Measurements from ENCODE around the gene PACSIN2.

Gene PACSIN2

DNA sequence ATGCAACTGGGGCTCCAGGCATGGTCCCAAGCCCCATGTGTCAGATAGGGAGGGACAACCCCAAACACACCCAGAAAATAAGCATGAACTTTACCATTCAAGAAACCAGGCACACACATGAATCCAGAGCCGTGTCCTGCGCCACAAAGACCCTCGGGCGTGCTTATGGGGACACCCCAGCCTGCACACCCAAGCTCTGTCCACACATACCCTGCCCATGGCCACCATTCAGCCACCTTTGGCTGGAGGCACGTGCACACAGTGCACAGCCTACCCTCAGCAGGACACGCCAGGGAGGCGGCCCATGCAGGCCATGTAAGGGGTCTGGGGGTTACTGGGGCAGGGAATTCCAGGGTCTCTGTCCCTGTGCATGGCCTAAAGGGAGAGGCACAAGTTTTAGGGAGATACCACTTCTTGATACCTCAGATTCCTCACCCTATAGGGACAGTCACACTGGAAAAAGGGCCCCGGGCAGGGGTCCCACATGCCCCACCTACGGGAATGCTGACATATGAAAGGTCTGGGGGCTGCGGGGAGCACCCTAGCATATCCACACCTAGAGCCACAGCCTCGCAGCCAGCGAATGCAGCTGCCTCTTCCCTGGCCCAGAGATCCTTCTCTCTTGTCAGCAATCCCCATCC lies 20.6 kb downstream of the PACSIN2 start:
- Histone ChIP-seq H3K4me2 (ENCODE audit: low read depth, low read length, poor library complexity, severe bottlenecking) (no peak overlapping the region), H3K9me3 (ENCODE audit: insufficient read depth, low read length) (no peaks in the 10 kb centered on the region), H3K27ac (ENCODE audit: low read depth, low read length) (no peak overlapping the region), H3K79me2 (ENCODE audit: insufficient read depth, low read length) (peaks cover 59% of the 10 kb centered on the region), H3K27me3 (ENCODE audit: low read length) (no peaks in the 10 kb centered on the region), H3F3A (ENCODE audit: insufficient read depth) (no peaks in the 10 kb centered on the region), H4K20me1 (ENCODE audit: low read depth, low read length) (peaks cover 11% of the 10 kb centered on the region; the same call in 1 of the 2 replicates), H3K9me2 (replicated peaks; ENCODE audit: insufficient read depth, low read length) (no peaks in the 10 kb centered on the region), H3K4me3 (ENCODE audit: insufficient read depth, low read length, poor library complexity, severe bottlenecking) (no peak overlapping the region), H3K36me3 (ENCODE audit: low read length) (no peaks in the 10 kb centered on the region), H2AFZ (ENCODE audit: low read depth, low read length, severe bottlenecking) (no peak overlapping the region), H3K9ac (ENCODE audit: low read length) (no peak overlapping the region)
- TF ChIP-seq EZH2phosphoT487 (conservative IDR thresholded peaks at IDR 0.05; ENCODE audit: low read length) = no peak
- TF ChIP-seq, protein P1, sequence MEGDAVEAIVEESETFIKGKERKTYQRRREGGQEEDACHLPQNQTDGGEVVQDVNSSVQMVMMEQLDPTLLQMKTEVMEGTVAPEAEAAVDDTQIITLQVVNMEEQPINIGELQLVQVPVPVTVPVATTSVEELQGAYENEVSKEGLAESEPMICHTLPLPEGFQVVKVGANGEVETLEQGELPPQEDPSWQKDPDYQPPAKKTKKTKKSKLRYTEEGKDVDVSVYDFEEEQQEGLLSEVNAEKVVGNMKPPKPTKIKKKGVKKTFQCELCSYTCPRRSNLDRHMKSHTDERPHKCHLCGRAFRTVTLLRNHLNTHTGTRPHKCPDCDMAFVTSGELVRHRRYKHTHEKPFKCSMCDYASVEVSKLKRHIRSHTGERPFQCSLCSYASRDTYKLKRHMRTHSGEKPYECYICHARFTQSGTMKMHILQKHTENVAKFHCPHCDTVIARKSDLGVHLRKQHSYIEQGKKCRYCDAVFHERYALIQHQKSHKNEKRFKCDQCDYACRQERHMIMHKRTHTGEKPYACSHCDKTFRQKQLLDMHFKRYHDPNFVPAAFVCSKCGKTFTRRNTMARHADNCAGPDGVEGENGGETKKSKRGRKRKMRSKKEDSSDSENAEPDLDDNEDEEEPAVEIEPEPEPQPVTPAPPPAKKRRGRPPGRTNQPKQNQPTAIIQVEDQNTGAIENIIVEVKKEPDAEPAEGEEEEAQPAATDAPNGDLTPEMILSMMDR (IDR thresholded peaks at IDR 0.05; ENCODE audit: insufficient read depth, low read length, poor library complexity, severe bottlenecking) = no peak

DNA sequence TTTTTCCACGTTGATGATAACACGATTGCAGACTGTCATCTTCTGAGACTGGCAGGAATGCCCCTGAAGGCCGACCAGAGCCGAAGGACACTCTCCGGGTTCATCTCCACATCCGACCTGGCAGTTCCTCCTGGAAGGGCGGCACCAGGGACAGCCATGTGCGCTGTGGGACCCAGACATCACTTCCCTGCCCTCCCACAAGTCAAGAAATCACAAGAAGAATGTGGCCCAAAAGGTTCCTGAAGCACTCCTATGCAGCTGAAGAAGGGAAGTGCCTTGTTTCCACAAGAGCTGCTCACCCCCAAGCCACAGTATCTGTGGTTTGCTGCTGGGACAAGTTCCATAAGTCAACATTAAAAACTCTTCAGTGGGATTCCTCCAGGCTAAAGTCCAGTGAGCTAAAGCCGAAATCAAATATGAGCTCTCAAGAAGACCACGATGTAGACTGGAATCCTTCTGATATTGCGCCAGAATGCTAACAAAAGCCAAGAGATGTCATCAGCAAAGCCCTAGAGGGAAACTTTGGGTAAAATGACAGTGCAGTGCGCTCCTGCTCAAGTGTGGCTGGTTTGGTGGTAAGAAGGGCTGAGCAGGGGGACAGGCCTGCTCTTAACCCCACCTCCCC lies 21.2 kb downstream of the PACSIN2 start:
- Histone ChIP-seq H3K9ac (ENCODE audit: low read length) (no peak overlapping the region), H3K27me3 (ENCODE audit: low read length) (no peaks in the 10 kb centered on the region), H3K79me2 (ENCODE audit: insufficient read depth, low read length) (peaks cover 56% of the 10 kb centered on the region), H3F3A (ENCODE audit: insufficient read depth) (no peaks in the 10 kb centered on the region), H3K4me2 (ENCODE audit: low read depth, low read length, poor library complexity, severe bottlenecking) (no peak overlapping the region), H3K4me3 (ENCODE audit: insufficient read depth, low read length, poor library complexity, severe bottlenecking) (no peak overlapping the region), H3K9me3 (ENCODE audit: insufficient read depth, low read length) (no peaks in the 10 kb centered on the region), H3K27ac (ENCODE audit: low read depth, low read length) (no peak overlapping the region), H3K9me2 (replicated peaks; ENCODE audit: insufficient read depth, low read length) (no peaks in the 10 kb centered on the region), H4K20me1 (ENCODE audit: low read depth, low read length) (peaks cover 11% of the 10 kb centered on the region; the same call in 1 of the 2 replicates), H3K36me3 (ENCODE audit: low read length) (no peaks in the 10 kb centered on the region), H2AFZ (ENCODE audit: low read depth, low read length, severe bottlenecking) (no peak overlapping the region)
- no peak for TF ChIP-seq EZH2phosphoT487 (conservative IDR thresholded peaks at IDR 0.05; ENCODE audit: low read length)
- TF ChIP-seq, protein P1 (IDR thresholded peaks at IDR 0.05; ENCODE audit: insufficient read depth, low read length, poor library complexity, severe bottlenecking) = no peak

DNA sequence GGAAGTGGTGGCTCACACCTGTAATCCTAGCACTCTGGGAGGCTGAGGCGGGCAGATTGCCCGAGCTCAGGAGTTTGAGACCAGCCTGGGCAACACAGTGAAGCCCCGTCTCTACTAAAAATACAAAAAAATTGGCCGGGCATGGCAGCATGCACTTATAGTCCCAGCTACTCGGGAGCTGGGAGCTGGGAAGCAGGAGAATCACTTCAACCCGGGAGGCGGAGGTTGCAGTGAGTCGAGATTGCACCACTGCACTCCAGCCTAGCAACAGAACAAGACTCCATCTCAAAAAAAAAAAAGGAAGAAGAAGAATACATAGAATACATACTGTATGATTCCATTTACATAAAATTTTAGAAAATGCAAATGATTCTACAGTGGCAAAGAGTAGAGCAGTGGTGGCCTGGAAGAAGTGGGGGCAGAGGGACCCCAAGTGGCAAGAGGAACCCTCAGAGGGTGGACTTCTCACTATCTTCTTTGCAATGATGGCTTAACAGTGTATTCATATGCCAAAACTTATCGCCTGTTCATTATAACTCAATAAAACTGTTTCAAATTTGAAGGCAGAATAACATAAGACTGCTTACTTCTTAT lies 22.0 kb downstream of the PACSIN2 start:
- TF ChIP-seq EZH2phosphoT487 (conservative IDR thresholded peaks at IDR 0.05; ENCODE audit: low read length) = no peak
- H3K36me3 ChIP-seq (ENCODE audit: low read length) = no peaks in the 10 kb centered on the region
- H3K4me3 ChIP-seq (ENCODE audit: insufficient read depth, low read length, poor library complexity, severe bottlenecking) = no peak overlapping the region
- H3K9ac ChIP-seq (ENCODE audit: low read length) = no peak overlapping the region
- H2AFZ ChIP-seq (ENCODE audit: low read depth, low read length, severe bottlenecking) = no peak overlapping the region
- no peaks in the 10 kb centered on the region for H3K9me2 ChIP-seq (replicated peaks; ENCODE audit: insufficient read depth, low read length)
- H3K9me3 ChIP-seq (ENCODE audit: insufficient read depth, low read length) = no peaks in the 10 kb centered on the region
- H3K27ac ChIP-seq (ENCODE audit: low read depth, low read length) = no peak overlapping the region
- H3F3A ChIP-seq (ENCODE audit: insufficient read depth) = no peaks in the 10 kb centered on the region
- no peak overlapping the region for H3K4me2 ChIP-seq (ENCODE audit: low read depth, low read length, poor library complexity, severe bottlenecking)
- peaks cover 56% of the 10 kb centered on the region for H3K79me2 ChIP-seq (ENCODE audit: insufficient read depth, low read length)
- H3K27me3 ChIP-seq (ENCODE audit: low read length) = no peaks in the 10 kb centered on the region
- H4K20me1 ChIP-seq (ENCODE audit: low read depth, low read length) = peaks cover 18% of the 10 kb centered on the region; the same call in 1 of the 2 replicates

DNA sequence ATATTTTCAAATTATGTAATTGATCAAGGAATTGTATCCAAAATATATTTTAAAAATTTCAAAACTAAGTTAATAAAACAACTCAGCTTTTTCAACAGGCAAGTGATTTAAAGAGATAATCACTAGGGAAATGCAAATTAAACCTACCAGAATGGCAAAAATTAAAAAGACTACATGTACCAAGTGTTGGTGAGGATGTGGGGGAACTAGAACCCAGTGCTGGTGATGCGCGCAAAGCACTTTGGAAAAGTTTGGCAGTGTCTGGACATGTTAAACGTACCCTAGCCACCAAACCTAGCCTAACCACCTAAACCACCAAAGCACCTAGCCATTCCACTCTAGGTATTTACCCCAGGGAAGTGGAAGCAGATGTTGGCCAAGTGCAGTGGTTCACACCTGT lies 22.9 kb downstream of the PACSIN2 start:
- no peak overlapping the region for H3K27ac ChIP-seq (ENCODE audit: low read depth, low read length)
- no peak overlapping the region for H3K9ac ChIP-seq (ENCODE audit: low read length)
- H3K9me3 ChIP-seq (ENCODE audit: insufficient read depth, low read length) = no peaks in the 10 kb centered on the region
- no peak overlapping the region for H2AFZ ChIP-seq (ENCODE audit: low read depth, low read length, severe bottlenecking)
- H3K4me3 ChIP-seq (ENCODE audit: insufficient read depth, low read length, poor library complexity, severe bottlenecking) = no peak overlapping the region
- H3K9me2 ChIP-seq (replicated peaks; ENCODE audit: insufficient read depth, low read length) = no peaks in the 10 kb centered on the region
- no peaks in the 10 kb centered on the region for H3K36me3 ChIP-seq (ENCODE audit: low read length)
- H4K20me1 ChIP-seq (ENCODE audit: low read depth, low read length) = peaks cover 18% of the 10 kb centered on the region; the same call in 1 of the 2 replicates
- H3K4me2 ChIP-seq (ENCODE audit: low read depth, low read length, poor library complexity, severe bottlenecking) = no peak overlapping the region
- H3K79me2 ChIP-seq (ENCODE audit: insufficient read depth, low read length) = peaks cover 53% of the 10 kb centered on the region
- TF ChIP-seq, protein P1 (IDR thresholded peaks at IDR 0.05; ENCODE audit: insufficient read depth, low read length, poor library complexity, severe bottlenecking) = no peak
- TF ChIP-seq EZH2phosphoT487 (conservative IDR thresholded peaks at IDR 0.05; ENCODE audit: low read length) = no peak
- H3F3A ChIP-seq (ENCODE audit: insufficient read depth) = no peaks in the 10 kb centered on the region
- no peaks in the 10 kb centered on the region for H3K27me3 ChIP-seq (ENCODE audit: low read length)
